ENCODE data around the gene LMAN2L. TPM values are rescaled to one million over a fixed set of nuclear protein-coding genes. Genes with fewer than 3 reads are reported as not detected.

The LMAN2L gene, protein sequence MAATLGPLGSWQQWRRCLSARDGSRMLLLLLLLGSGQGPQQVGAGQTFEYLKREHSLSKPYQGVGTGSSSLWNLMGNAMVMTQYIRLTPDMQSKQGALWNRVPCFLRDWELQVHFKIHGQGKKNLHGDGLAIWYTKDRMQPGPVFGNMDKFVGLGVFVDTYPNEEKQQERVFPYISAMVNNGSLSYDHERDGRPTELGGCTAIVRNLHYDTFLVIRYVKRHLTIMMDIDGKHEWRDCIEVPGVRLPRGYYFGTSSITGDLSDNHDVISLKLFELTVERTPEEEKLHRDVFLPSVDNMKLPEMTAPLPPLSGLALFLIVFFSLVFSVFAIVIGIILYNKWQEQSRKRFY
- 10 to 100 TPM; 18.1 to 22.9 (median 21.5) TPM for total RNA-seq

DNA sequence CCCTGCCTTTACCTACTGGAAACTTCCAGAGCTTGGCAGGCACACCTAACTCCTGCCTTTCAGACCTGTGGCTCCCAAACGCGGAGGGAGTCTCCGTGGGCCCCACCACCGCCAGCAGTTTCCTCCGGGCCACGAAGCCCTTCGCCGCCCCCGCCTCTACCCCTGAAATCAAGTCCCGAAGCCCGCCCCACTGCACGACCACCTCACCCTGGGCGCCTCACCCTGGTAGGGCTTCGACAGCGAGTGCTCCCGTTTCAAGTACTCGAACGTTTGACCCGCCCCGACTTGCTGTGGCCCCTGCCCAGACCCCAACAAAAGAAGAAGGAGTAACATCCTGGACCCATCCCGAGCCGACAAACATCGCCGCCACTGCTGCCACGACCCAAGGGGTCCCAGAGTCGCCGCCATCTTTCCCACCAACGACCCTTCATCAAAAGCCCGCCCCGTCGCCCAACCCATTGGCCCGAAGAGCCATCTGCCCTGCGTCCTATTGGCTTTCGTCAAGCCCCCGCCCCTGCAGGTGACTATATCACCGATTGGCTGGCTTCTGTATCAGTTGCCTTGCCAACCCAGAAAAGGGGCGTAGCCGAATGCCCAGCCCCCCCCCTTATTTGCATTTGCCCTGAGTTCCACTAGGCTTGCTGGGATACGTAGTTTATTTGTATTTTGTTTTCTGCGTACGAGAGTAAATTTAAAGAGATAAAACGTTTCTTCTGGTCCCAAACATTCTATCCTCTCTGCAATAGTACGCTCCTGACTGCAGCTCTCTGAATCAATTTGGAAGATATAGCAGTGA is at the start of gene LMAN2L:
TSS of gene LMAN2L (minus strand) at position 432 of the 796 bp plus-strand sequence. CDS start at position 408, 24 bp downstream.
- Histone ChIP-seq H3K4me1 (peaks cover 5 to 53% (median 20%) of the 10 kb centered on the region in 3 donors), H3K4me3 (peak within 1 kb of the TSS; percentile 80 to 100), H3K9me3 (no peaks in the 10 kb centered on the region), H3K36me3 (peaks cover 0 to 13% of the 10 kb centered on the region in 2 donors), H3K27ac (peak within 1 kb of the TSS; percentile 77 to 92 (median 81)), H3K27me3 (no peaks in the 10 kb centered on the region)
- 1 to 2% methylated on average over 8 to 19 of the region's 43 CpGs for WGBS, 2 donors (ENCODE audit: low coverage in 1 of 2)
- TF ChIP-seq POLR2AphosphoS5 (IDR thresholded peaks at IDR 0.05) (peak; percentile 44), EP300 (IDR thresholded peaks at IDR 0.05) (no peak), POLR2A (IDR thresholded peaks at IDR 0.05) (peak in 1 of 2 donors; percentile 26)
- TF ChIP-seq, protein P1, sequence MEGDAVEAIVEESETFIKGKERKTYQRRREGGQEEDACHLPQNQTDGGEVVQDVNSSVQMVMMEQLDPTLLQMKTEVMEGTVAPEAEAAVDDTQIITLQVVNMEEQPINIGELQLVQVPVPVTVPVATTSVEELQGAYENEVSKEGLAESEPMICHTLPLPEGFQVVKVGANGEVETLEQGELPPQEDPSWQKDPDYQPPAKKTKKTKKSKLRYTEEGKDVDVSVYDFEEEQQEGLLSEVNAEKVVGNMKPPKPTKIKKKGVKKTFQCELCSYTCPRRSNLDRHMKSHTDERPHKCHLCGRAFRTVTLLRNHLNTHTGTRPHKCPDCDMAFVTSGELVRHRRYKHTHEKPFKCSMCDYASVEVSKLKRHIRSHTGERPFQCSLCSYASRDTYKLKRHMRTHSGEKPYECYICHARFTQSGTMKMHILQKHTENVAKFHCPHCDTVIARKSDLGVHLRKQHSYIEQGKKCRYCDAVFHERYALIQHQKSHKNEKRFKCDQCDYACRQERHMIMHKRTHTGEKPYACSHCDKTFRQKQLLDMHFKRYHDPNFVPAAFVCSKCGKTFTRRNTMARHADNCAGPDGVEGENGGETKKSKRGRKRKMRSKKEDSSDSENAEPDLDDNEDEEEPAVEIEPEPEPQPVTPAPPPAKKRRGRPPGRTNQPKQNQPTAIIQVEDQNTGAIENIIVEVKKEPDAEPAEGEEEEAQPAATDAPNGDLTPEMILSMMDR (IDR thresholded peaks at IDR 0.05) = peak in 1 of 4 experiments; percentile 24
- ATAC-seq = peak; percentile 100

DNA sequence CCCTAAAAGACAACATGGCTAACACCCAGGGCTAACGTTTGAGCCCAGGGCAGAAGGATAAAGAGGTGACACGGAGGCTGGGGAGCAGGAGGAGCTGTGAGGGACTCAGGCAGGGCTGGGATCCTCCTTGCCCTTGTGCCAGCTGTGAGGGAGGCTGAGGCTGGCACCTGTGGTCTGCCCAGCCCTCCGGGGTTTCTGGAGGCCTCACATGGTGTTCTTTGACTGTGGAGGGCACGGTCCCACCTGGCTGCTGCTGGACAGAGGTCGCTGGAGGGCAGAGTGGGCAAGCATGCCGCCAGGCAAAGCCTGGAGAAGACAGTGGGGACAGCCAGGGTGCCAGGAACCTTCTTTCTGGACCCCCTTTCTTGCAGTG is 49.4 kb upstream of the LMAN2L start:
- ATAC-seq = no peak
- no peak for TF ChIP-seq POLR2AphosphoS5 (IDR thresholded peaks at IDR 0.05)
- TF ChIP-seq POLR2A (IDR thresholded peaks at IDR 0.05) = no peak
- TF ChIP-seq EP300 (IDR thresholded peaks at IDR 0.05) = no peak
- TF ChIP-seq, protein P1 (IDR thresholded peaks at IDR 0.05) = no peak
- Histone ChIP-seq H3K9me3 (no peaks in the 10 kb centered on the region), H3K4me3 (no peak overlapping the region), H3K36me3 (no peaks in the 10 kb centered on the region), H3K27ac (peak overlapping the region in 2 of 4 donors; percentile 67 to 71), H3K27me3 (no peaks in the 10 kb centered on the region), H3K4me1 (peaks cover 0 to 45% (median 15%) of the 10 kb centered on the region in 3 donors)
- 0 to 100% methylated on average over 1 of the region's 6 CpGs for WGBS, 2 donors (ENCODE audit: low coverage in 1 of 2)

DNA sequence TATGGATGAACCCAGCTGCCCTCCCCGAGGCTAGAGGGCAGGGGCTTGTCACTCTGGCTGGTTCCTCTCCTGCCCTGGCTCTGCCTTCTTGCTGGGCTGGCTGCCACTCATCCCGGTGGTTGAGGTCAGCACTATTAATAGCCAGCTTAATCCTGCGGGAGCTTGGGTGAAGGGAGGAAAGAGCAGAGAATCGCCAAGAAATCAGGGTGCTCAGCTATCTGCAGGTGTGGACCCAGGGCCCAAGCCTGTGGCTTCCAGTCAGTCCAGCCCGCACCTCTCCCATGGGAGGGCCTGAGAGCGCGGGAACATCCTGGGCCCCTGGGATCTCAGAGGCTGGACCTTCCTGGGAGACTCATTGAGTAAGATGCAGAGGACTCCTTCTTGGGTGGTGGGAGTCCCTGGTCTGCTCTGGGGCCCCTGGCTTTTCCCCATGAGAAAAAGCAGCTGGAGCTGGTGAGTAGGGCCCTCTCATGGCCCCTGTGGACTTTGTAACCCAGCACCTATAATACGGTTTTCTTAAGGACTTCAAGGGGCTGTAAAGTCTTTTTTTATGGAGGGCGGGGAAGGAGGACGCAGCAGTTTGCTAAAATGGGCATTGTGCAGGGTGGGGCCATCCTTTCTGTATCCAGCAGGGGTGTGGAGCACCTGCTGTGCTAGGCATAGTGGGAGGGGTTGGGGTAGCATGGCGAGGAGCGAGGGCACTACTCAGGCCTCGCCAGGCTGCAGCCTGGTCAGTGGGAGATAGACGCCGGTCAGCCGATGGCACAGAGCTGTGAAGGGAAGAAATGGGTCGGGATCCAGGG is 48.8 kb upstream of the LMAN2L start:
- Histone ChIP-seq H3K27ac (peak overlapping the region in 3 of 4 donors; percentile 59 to 71 (median 67)), H3K36me3 (no peaks in the 10 kb centered on the region), H3K4me1 (peaks cover 0 to 45% (median 15%) of the 10 kb centered on the region in 3 donors), H3K9me3 (no peaks in the 10 kb centered on the region), H3K4me3 (no peak overlapping the region), H3K27me3 (no peaks in the 10 kb centered on the region)
- TF ChIP-seq, protein P1 (IDR thresholded peaks at IDR 0.05) = no peak
- no peak for TF ChIP-seq EP300 (IDR thresholded peaks at IDR 0.05)
- TF ChIP-seq POLR2AphosphoS5 (IDR thresholded peaks at IDR 0.05) = no peak
- TF ChIP-seq POLR2A (IDR thresholded peaks at IDR 0.05) = no peak
- WGBS, 2 donors (ENCODE audit: low coverage in 1 of 2) = 75 to 80% methylated on average over 2 to 4 of the region's 17 CpGs
- ATAC-seq = peak; percentile 69

DNA sequence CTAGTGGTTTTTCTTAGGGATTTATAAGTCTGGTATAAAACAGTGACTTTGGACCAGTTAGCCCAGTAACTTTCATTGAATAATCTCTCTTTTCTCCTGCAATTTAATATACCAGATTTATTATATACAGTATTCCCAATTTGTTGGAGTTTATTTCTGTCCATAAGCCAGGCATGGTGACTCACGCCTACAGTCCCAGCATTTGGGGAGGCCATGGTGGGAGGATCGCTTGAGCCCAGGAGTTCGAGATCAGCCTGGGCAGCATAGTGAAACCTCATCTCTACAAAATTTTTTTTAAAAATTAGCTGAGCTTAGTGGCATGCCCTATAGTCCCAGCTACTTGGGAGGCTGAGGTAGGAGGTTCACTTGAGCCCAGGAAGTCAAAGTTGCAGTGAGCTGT is 47.5 kb upstream of the LMAN2L start:
- TF ChIP-seq POLR2AphosphoS5 (IDR thresholded peaks at IDR 0.05) = no peak
- no peak for TF ChIP-seq EP300 (IDR thresholded peaks at IDR 0.05)
- no peak for TF ChIP-seq POLR2A (IDR thresholded peaks at IDR 0.05)
- TF ChIP-seq, protein P1 (IDR thresholded peaks at IDR 0.05) = no peak
- Histone ChIP-seq H3K4me1 (peaks cover 0 to 36% (median 15%) of the 10 kb centered on the region in 3 donors), H3K27ac (peak overlapping the region in 2 of 4 donors; percentile 67 to 71), H3K27me3 (no peaks in the 10 kb centered on the region), H3K4me3 (no peak overlapping the region), H3K36me3 (no peaks in the 10 kb centered on the region), H3K9me3 (no peaks in the 10 kb centered on the region)
- no peak for ATAC-seq
- WGBS, 2 donors (ENCODE audit: low coverage in 1 of 2) = 82% methylated on average over 2 of the region's 3 CpGs; no CpG with 5 or more reads in 1 of the 2 donors
